ENCODE results near the gene TRIM62. TPM values are rescaled to one million over a fixed set of nuclear protein-coding genes. Genes with fewer than 3 reads are reported as not detected.

The TRIM62 gene
- total RNA-seq, 1 donor from 2014 or later: 10.8 TPM

DNA sequence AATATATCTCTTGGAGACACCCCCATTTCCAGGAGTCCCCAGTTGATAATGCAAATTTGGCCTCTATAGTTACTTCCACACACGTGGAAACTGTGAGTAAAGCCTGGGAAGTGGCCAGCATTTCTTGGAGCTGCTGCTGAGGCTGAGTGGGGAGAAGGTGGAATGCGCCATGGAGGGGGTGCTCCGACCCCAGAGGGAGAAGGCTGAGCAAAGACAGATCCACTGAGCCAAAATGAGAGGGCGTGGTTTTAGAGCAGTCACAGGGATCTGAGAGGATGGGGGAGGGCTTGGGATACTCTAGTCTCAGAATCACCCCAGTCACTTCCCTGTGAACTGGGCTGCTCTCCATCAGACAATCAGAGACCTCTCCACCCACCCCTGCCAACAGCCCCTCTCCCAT lies 38.7 kb downstream of the TRIM62 start:
- Histone ChIP-seq H3K9ac (ENCODE audit: low read length) (peak overlapping the region; percentile 35), H3K9me3 (ENCODE audit: insufficient read depth, low read depth, low read length) (no peaks in the 10 kb centered on the region), H4K20me1 (ENCODE audit: insufficient read depth, low read length) (no peaks in the 10 kb centered on the region), H3K4me2 (ENCODE audit: low read length) (peak overlapping the region; percentile 69), H2AFZ (ENCODE audit: low read depth, low read length) (no peak overlapping the region), H3K79me2 (ENCODE audit: insufficient read depth, low read length) (no peaks in the 10 kb centered on the region), H3K27me3 (ENCODE audit: insufficient read depth, low read length) (no peaks in the 10 kb centered on the region), H3K36me3 (ENCODE audit: insufficient read depth, low read length) (no peaks in the 10 kb centered on the region), H3K27ac (ENCODE audit: low read depth, low read length) (peak overlapping the region; percentile 22), H3K4me3 (ENCODE audit: insufficient read depth, low read depth, low read length) (no peak overlapping the region), H3K4me1 (ENCODE audit: insufficient read depth, low read length) (peaks cover 21% of the 10 kb centered on the region)
- FAIRE-seq (no peak), DNase-seq (ENCODE audit: low read depth) (peak; percentile 74)
- TF ChIP-seq EZH2 (IDR thresholded peaks at IDR 0.05; ENCODE audit: insufficient read depth, low read length): no peak
- TF ChIP-seq, protein P1, sequence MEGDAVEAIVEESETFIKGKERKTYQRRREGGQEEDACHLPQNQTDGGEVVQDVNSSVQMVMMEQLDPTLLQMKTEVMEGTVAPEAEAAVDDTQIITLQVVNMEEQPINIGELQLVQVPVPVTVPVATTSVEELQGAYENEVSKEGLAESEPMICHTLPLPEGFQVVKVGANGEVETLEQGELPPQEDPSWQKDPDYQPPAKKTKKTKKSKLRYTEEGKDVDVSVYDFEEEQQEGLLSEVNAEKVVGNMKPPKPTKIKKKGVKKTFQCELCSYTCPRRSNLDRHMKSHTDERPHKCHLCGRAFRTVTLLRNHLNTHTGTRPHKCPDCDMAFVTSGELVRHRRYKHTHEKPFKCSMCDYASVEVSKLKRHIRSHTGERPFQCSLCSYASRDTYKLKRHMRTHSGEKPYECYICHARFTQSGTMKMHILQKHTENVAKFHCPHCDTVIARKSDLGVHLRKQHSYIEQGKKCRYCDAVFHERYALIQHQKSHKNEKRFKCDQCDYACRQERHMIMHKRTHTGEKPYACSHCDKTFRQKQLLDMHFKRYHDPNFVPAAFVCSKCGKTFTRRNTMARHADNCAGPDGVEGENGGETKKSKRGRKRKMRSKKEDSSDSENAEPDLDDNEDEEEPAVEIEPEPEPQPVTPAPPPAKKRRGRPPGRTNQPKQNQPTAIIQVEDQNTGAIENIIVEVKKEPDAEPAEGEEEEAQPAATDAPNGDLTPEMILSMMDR (IDR thresholded peaks at IDR 0.05; ENCODE audit: insufficient read depth, low read depth, low read length): no peak
- peaks cover 14% of the 10 kb centered on the region for H3K36me3 Mint-ChIP-seq (ENCODE audit: low read depth, unreplicated experiment)
- peaks cover 11% of the 10 kb centered on the region for H3K4me1 Mint-ChIP-seq (ENCODE audit: low read depth, unreplicated experiment)
- no peak overlapping the region for H3K27ac Mint-ChIP-seq (ENCODE audit: unreplicated experiment)
- H3K9me3 Mint-ChIP-seq (ENCODE audit: unreplicated experiment): no peaks in the 10 kb centered on the region
- H3K4me3 Mint-ChIP-seq (ENCODE audit: unreplicated experiment): no peak overlapping the region
- peaks cover 8% of the 10 kb centered on the region for H3K27me3 Mint-ChIP-seq (ENCODE audit: low read depth, unreplicated experiment)

DNA sequence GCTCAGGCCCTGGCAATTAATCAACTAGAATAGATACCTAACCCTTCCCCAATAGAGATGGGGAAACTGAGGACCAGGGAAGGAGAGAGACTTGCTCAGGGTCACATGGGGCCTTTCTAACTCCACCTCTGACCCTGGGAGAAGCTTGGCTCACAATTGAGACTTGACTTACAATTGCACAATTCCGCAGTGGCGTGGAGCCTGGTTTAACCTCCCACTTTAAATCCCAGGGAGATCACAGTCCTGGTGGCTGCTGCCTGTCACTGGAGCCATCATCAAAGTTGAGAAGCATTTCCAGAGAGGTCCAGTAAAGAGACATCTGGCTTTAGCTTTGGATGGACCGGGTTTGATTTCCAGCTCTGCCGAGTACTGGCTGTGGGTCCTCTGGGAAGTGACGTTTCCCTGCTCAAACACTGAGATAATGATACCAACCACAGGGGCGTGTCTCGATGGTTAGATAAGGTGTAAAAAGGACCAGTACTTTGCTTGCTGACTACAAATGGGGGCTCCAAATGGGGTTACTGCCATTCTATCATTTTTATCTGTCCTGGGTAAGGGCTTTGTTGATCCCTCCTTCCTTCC lies 39.3 kb downstream of the TRIM62 start:
- H3K4me2 ChIP-seq (ENCODE audit: low read length): peak overlapping the region; percentile 69

GRCh38 chr1:33141781-33142180 lies 40.1 kb downstream of the TRIM62 start:
- H3K27ac Mint-ChIP-seq (ENCODE audit: unreplicated experiment): no peak overlapping the region
- no peaks in the 10 kb centered on the region for H3K9me3 ChIP-seq (ENCODE audit: insufficient read depth, low read depth, low read length)
- DNase-seq (ENCODE audit: low read depth): no peak

More for the DNA sequence above, 39.3 kb downstream of the TRIM62 start:
- Mint-ChIP-seq H3K9me3 (ENCODE audit: unreplicated experiment) (no peaks in the 10 kb centered on the region), H3K27ac (ENCODE audit: unreplicated experiment) (no peak overlapping the region), H3K27me3 (ENCODE audit: low read depth, unreplicated experiment) (peaks cover 8% of the 10 kb centered on the region), H3K36me3 (ENCODE audit: low read depth, unreplicated experiment) (peaks cover 11% of the 10 kb centered on the region), H3K4me3 (ENCODE audit: unreplicated experiment) (no peak overlapping the region), H3K4me1 (ENCODE audit: low read depth, unreplicated experiment) (peaks cover 11% of the 10 kb centered on the region)
- Histone ChIP-seq H3K4me3 (ENCODE audit: insufficient read depth, low read depth, low read length) (no peak overlapping the region), H2AFZ (ENCODE audit: low read depth, low read length) (no peak overlapping the region), H3K4me1 (ENCODE audit: insufficient read depth, low read length) (peaks cover 21% of the 10 kb centered on the region), H3K79me2 (ENCODE audit: insufficient read depth, low read length) (no peaks in the 10 kb centered on the region), H3K9me3 (ENCODE audit: insufficient read depth, low read depth, low read length) (no peaks in the 10 kb centered on the region), H3K9ac (ENCODE audit: low read length) (no peak overlapping the region), H3K36me3 (ENCODE audit: insufficient read depth, low read length) (no peaks in the 10 kb centered on the region), H3K27ac (ENCODE audit: low read depth, low read length) (no peak overlapping the region), H4K20me1 (ENCODE audit: insufficient read depth, low read length) (no peaks in the 10 kb centered on the region), H3K27me3 (ENCODE audit: insufficient read depth, low read length) (no peaks in the 10 kb centered on the region)
- DNase-seq (ENCODE audit: low read depth) (no peak), FAIRE-seq (no peak)
- TF ChIP-seq EZH2 (IDR thresholded peaks at IDR 0.05; ENCODE audit: insufficient read depth, low read length): no peak
- TF ChIP-seq, protein P1 (IDR thresholded peaks at IDR 0.05; ENCODE audit: insufficient read depth, low read depth, low read length): no peak

More at GRCh38 chr1:33141781-33142180, 40.1 kb downstream of the TRIM62 start:
- Histone ChIP-seq H3K27me3 (ENCODE audit: insufficient read depth, low read length) (no peaks in the 10 kb centered on the region), H3K4me3 (ENCODE audit: insufficient read depth, low read depth, low read length) (no peak overlapping the region), H3K4me2 (ENCODE audit: low read length) (no peak overlapping the region), H2AFZ (ENCODE audit: low read depth, low read length) (no peak overlapping the region), H4K20me1 (ENCODE audit: insufficient read depth, low read length) (no peaks in the 10 kb centered on the region), H3K36me3 (ENCODE audit: insufficient read depth, low read length) (no peaks in the 10 kb centered on the region), H3K4me1 (ENCODE audit: insufficient read depth, low read length) (peaks cover 21% of the 10 kb centered on the region), H3K79me2 (ENCODE audit: insufficient read depth, low read length) (no peaks in the 10 kb centered on the region), H3K27ac (ENCODE audit: low read depth, low read length) (no peak overlapping the region), H3K9ac (ENCODE audit: low read length) (no peak overlapping the region)
- peaks cover 11% of the 10 kb centered on the region for H3K36me3 Mint-ChIP-seq (ENCODE audit: low read depth, unreplicated experiment)
- no peak overlapping the region for H3K4me3 Mint-ChIP-seq (ENCODE audit: unreplicated experiment)
- H3K9me3 Mint-ChIP-seq (ENCODE audit: unreplicated experiment): no peaks in the 10 kb centered on the region
- H3K4me1 Mint-ChIP-seq (ENCODE audit: low read depth, unreplicated experiment): peaks cover 11% of the 10 kb centered on the region
- H3K27me3 Mint-ChIP-seq (ENCODE audit: low read depth, unreplicated experiment): peaks cover 10% of the 10 kb centered on the region
- FAIRE-seq: no peak
- TF ChIP-seq, protein P1 (IDR thresholded peaks at IDR 0.05; ENCODE audit: insufficient read depth, low read depth, low read length): no peak
- TF ChIP-seq EZH2 (IDR thresholded peaks at IDR 0.05; ENCODE audit: insufficient read depth, low read length): no peak

Data from astrocyte (in vitro differentiated cells and primary cell).